ENCODE measurements around the gene VRK3. TPM values are rescaled to one million over a fixed set of nuclear protein-coding genes. Genes with fewer than 3 reads are reported as not detected.
"Not testable (repeated sequence)": the region's sequence is repeated elsewhere in the genome, so short reads cannot be mapped to it uniquely, and the experiment has no call there.

Gene VRK3
- total RNA-seq, 4 donors from 2014 or later = 14.4 to 43.0 (median 27.6) TPM

GRCh38 chr19:50058425-50058824 is 33.3 kb upstream of the VRK3 start:
- DNase-seq (ENCODE audit: low spot score) = no peak
- ATAC-seq (ENCODE audit: low FRiP score) = no peak
- no peak for TF ChIP-seq CTCF (IDR thresholded peaks at IDR 0.05)

- no peak for TF ChIP-seq CTCF (IDR thresholded peaks at IDR 0.05)
- DNase-seq (ENCODE audit: low spot score) (no peak), ATAC-seq (ENCODE audit: low FRiP score) (no peak)
Observed at GRCh38 chr19:50053119-50053518, 27.9 kb upstream of the VRK3 start.

- ATAC-seq (ENCODE audit: low FRiP score) = no peak
- no peak for TF ChIP-seq CTCF (IDR thresholded peaks at IDR 0.05)
Observed at GRCh38 chr19:50051964-50052363, 26.8 kb upstream of the VRK3 start.

GRCh38 chr19:50051228-50051895 is 26.2 kb upstream of the VRK3 start:
- DNase-seq (ENCODE audit: low spot score); ATAC-seq (ENCODE audit: low FRiP score): not testable (repeated sequence)

More at GRCh38 chr19:50051964-50052363, 26.8 kb upstream of the VRK3 start:
- DNase-seq (ENCODE audit: low spot score) = no peak

GRCh38 chr19:50050406-50051227 is 25.4 kb upstream of the VRK3 start:
- ATAC-seq (ENCODE audit: low FRiP score) (peak; percentile 88), DNase-seq (ENCODE audit: low spot score) (peak; percentile 80)
- no peak for TF ChIP-seq CTCF (IDR thresholded peaks at IDR 0.05)

GRCh38 chr19:50047671-50048070 is 22.5 kb upstream of the VRK3 start:
- no peak for TF ChIP-seq CTCF (IDR thresholded peaks at IDR 0.05)
- DNase-seq (ENCODE audit: low spot score) = no peak
- ATAC-seq (ENCODE audit: low FRiP score) = no peak

- ATAC-seq (ENCODE audit: low FRiP score) (no peak), DNase-seq (ENCODE audit: low spot score) (peak; percentile 74)
- TF ChIP-seq CTCF (IDR thresholded peaks at IDR 0.05) = no peak
Observed at GRCh38 chr19:50046649-50047503, 21.7 kb upstream of the VRK3 start.
